ENCODE results near the gene ITSN2.
"Not testable (repeated sequence)": the region's sequence is repeated elsewhere in the genome, so short reads cannot be mapped to it uniquely, and the experiment has no call there.

The ITSN2 gene

DNA sequence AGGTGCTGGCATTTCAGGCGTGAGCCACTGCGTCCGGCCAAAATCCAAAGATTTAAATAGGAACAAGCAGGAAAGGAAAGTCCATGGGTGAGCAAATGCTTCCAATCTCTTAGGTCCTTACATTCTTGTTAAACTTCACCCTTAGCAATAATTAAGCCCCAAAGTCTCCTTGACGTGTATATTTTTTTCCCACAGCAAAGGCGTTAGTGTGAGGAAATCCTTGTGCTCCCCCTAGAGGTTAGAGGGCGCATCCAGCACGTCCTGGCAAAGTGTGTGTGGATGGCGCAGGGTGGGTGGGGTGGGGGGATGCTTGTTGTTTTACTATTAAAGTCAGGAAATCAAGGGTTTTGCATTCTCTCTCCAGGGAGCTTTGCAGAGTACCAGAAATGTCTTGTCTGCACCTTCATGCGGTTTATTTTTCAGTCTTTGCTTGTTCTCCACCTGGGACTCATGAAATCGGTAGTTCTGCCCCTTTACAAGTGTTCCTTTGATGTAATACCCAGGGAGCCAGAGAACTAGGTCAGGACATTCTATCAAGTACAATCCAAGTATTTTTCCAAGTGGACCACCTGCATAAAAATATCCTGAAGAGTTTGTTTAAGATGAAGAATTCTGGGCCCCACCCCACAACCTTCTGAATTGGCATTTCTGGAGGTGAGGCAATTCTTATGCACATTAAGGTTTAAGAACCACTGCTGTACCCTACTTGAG lies 22.2 kb upstream of the ITSN2 start:
- Histone ChIP-seq H3K27me3 (ENCODE audit: insufficient read depth, low read length) (no peaks in the 10 kb centered on the region), H3K4me3 (ENCODE audit: low read length) (no peak overlapping the region), H2AFZ (ENCODE audit: low read depth, low read length) (no peak overlapping the region), H3K4me1 (ENCODE audit: insufficient read depth, low read length) (no peaks in the 10 kb centered on the region), H3K36me3 (ENCODE audit: insufficient read depth, low read length) (no peaks in the 10 kb centered on the region), H3K9me3 (ENCODE audit: low read length) (no peaks in the 10 kb centered on the region)

DNA sequence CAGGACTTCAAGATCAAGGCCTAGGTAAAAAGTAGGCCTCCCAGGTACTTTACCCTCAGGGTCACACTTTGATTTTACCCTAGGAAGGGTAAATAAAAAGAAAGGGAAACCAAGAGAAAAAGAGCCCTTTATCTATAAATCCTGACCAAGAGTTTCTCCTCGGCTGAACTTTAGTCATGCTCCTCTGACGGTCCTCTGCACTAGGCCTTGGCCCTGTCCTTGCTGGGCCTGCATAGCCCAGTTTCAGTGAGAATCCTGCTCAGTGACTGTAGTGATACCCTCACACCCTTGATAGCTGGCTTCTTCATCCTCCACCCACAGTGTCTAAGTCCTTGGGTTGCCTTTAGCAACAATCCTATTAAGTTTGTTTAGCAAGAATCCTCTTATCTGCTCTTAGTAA lies 20.5 kb upstream of the ITSN2 start:
- no peak overlapping the region for H3K4me3 ChIP-seq (ENCODE audit: low read length)
- H3K4me1 ChIP-seq (ENCODE audit: insufficient read depth, low read length), result no peaks in the 10 kb centered on the region
- H2AFZ ChIP-seq (ENCODE audit: low read depth, low read length), result no peak overlapping the region
- H3K27me3 ChIP-seq (ENCODE audit: insufficient read depth, low read length), result no peaks in the 10 kb centered on the region
- no peaks in the 10 kb centered on the region for H3K9me3 ChIP-seq (ENCODE audit: low read length)
- H3K36me3 ChIP-seq (ENCODE audit: insufficient read depth, low read length), result no peaks in the 10 kb centered on the region

DNA sequence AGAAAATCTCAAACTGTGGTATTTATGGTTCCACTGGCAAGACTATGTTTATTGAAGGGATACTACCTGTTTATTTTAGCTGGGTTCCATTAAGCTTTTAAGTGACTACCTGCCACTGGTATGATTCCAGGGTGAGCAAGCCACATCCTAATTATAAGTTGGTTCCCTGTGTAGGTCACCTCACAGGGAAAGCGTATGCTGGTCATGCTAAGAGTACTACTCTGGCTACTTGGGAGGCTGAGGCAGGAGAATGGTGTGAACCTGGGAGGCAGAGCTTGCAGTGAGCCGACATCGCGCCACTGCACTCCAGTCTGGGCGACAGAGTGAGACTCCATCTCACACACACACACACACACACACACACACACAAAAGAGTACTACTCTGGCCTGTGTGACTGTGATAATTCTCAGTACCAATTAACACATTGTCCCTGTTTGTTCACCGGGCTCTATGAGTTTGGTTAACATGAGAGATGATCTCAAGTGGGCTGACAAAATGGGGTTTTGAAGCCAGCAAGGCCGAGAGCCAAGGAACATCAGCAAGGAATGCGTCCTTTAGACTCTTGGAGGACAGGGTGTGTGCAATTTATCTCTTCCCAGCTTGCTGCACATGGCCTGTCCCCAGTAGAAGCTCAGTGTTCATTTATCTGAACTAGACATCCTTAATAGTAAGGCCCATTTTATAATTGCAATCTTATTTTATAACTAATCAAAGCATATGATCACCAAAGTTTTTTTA lies 15.2 kb upstream of the ITSN2 start:
- no peak overlapping the region for H2AFZ ChIP-seq (ENCODE audit: low read depth, low read length)
- H3K4me1 ChIP-seq (ENCODE audit: insufficient read depth, low read length), result no peaks in the 10 kb centered on the region
- H3K36me3 ChIP-seq (ENCODE audit: insufficient read depth, low read length), result no peaks in the 10 kb centered on the region
- H3K27me3 ChIP-seq (ENCODE audit: insufficient read depth, low read length), result no peaks in the 10 kb centered on the region
- no peaks in the 10 kb centered on the region for H3K9me3 ChIP-seq (ENCODE audit: low read length)
- H3K4me3 ChIP-seq (ENCODE audit: low read length), result no peak overlapping the region

DNA sequence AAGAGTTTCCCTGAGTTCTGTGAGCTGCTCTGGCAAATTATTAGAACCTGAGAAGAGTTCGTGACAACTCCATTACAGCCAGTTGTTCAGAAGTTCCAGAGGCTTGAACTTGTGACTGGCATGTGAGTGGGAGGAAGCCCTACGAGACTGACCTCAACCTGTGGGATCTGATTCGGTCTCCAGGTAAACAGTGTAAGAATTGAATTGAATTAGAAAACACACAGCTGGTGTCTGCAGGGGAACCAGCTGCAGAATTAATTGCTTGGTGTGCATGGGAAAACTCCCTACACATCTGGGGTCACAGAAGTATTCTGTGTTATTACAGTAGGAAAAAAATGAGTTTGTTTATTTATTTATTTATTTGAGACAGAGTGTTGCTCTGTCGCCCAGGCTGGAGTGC lies 14.0 kb upstream of the ITSN2 start:
- Histone ChIP-seq H3K36me3 (ENCODE audit: insufficient read depth, low read length) (no peaks in the 10 kb centered on the region), H2AFZ (ENCODE audit: low read depth, low read length) (no peak overlapping the region), H3K27me3 (ENCODE audit: insufficient read depth, low read length) (no peaks in the 10 kb centered on the region), H3K9me3 (ENCODE audit: low read length) (no peaks in the 10 kb centered on the region), H3K4me3 (ENCODE audit: low read length) (no peak overlapping the region), H3K4me1 (ENCODE audit: insufficient read depth, low read length) (no peaks in the 10 kb centered on the region)

DNA sequence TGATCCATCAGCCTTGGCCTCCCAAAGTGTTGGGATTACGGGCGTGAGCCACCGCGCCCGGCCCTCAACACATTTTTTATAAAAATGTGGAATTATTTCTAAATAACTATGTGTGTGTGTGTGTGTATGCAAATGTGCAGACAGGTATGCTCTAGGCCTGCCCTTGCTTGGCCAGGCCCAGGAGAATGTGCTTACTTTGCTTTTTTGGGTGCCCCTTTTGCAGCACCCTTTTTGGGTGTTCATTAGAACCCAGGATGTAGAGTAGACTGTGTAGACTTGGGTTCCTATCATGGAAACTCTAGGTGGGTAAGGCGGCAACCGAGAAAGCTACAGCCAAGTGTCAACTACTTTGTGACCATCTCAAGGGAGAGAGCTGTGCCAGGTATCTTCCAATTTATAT lies 11.7 kb upstream of the ITSN2 start:
- H2AFZ ChIP-seq (ENCODE audit: low read depth, low read length), result no peak overlapping the region
- H3K36me3 ChIP-seq (ENCODE audit: insufficient read depth, low read length), result no peaks in the 10 kb centered on the region
- no peaks in the 10 kb centered on the region for H3K9me3 ChIP-seq (ENCODE audit: low read length)
- no peak overlapping the region for H3K4me3 ChIP-seq (ENCODE audit: low read length)
- H3K4me1 ChIP-seq (ENCODE audit: insufficient read depth, low read length), result no peaks in the 10 kb centered on the region
- no peaks in the 10 kb centered on the region for H3K27me3 ChIP-seq (ENCODE audit: insufficient read depth, low read length)

DNA sequence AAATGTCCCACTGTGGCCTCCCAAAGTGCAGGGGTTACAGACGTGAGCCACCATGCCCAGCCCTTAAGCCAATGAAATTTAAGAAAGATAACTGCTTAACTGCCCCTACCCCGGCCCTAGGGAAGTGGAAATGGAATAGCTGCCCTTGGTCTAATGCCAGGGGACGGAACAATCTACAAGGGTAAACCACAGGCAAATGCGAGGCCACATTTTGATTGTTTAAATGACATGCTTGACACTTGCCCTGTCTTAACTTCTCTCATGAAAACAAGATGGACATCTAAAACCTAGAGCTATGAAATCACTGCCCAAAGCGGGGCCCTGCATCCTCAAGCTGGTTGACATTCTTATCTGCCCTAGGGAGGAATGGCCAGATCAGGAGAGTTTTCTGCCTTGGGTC lies 5.5 kb upstream of the ITSN2 start:
- H3K4me3 ChIP-seq (ENCODE audit: low read length), result no peak overlapping the region
- no peaks in the 10 kb centered on the region for H3K36me3 ChIP-seq (ENCODE audit: insufficient read depth, low read length)
- peaks cover 2% of the 10 kb centered on the region for H3K9me3 ChIP-seq (ENCODE audit: low read length)
- H3K27me3 ChIP-seq (ENCODE audit: insufficient read depth, low read length), result no peaks in the 10 kb centered on the region
- no peaks in the 10 kb centered on the region for H3K4me1 ChIP-seq (ENCODE audit: insufficient read depth, low read length)
- H2AFZ ChIP-seq (ENCODE audit: low read depth, low read length), result no peak overlapping the region

DNA sequence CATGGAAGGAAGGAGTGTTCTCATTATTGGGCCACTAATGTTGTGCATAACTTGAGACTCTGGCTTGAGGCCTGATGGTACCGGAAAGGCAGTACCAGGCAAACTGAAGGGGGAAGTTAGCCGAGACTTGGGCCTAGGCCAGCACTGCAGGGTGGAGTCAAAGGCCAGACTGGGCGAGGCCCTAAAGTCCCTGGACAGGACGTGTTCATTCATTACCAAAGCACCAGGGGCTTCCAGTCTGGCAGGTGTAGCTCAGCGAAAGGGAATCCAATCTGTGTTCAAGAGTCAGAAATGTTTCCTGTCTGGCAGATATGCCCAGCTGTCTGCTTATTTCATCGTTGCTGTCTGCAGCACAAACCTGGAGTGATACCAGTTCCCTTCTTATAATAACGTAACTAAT lies 4.7 kb upstream of the ITSN2 start:
- Histone ChIP-seq H3K9me3 (ENCODE audit: low read length) (peaks cover 2% of the 10 kb centered on the region), H2AFZ (ENCODE audit: low read depth, low read length) (no peak overlapping the region), H3K4me1 (ENCODE audit: insufficient read depth, low read length) (no peaks in the 10 kb centered on the region), H3K4me3 (ENCODE audit: low read length) (no peak overlapping the region), H3K36me3 (ENCODE audit: insufficient read depth, low read length) (no peaks in the 10 kb centered on the region), H3K27me3 (ENCODE audit: insufficient read depth, low read length) (no peaks in the 10 kb centered on the region)

DNA sequence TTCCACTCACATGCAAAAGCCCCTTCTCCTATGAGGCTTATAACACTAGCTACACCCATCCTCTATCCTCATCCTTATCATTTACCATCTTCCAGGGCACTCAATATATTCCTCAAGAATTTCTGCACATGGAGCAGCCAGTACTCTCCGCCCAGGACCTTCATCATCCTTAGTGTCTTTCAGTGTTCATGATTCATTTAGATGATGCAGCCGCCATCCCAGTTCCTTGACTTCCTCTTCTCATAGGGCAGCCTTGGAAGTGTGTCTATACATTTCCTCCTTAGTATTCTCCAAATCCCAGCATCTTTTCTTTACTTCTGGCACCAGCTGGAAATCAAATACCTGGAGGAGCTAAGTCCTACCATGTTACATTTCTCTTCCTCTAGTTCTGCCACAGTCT lies 3.0 kb upstream of the ITSN2 start:
- H3K36me3 ChIP-seq (ENCODE audit: insufficient read depth, low read length), result no peaks in the 10 kb centered on the region
- H3K9me3 ChIP-seq (ENCODE audit: low read length), result peaks cover 2% of the 10 kb centered on the region
- no peaks in the 10 kb centered on the region for H3K27me3 ChIP-seq (ENCODE audit: insufficient read depth, low read length)
- peaks cover 7% of the 10 kb centered on the region for H3K4me1 ChIP-seq (ENCODE audit: insufficient read depth, low read length)
- no peak overlapping the region for H3K4me3 ChIP-seq (ENCODE audit: low read length)
- no peak overlapping the region for H2AFZ ChIP-seq (ENCODE audit: low read depth, low read length)

DNA sequence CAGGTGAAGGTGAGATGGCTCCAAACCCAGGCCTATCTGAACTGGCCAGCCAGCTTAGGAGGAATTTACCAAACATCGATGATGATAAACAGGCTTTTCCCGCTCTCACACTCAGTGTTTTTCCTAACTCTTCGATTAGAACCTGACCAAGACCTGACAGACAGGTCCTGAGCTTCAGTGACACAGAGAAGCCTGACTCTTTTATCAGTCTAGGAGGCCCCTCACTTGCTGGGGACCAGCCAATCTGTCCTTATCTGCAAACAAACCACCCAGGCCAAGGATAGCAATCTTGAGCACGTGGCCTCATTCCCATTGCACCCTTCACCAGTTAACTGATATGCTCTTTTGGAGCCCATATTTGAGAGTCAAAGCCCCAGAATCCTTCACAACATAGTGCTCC lies 1.9 kb upstream of the ITSN2 start:
- no peak overlapping the region for H2AFZ ChIP-seq (ENCODE audit: low read depth, low read length)
- H3K27me3 ChIP-seq (ENCODE audit: insufficient read depth, low read length), result no peaks in the 10 kb centered on the region
- H3K4me1 ChIP-seq (ENCODE audit: insufficient read depth, low read length), result peaks cover 7% of the 10 kb centered on the region
- H3K4me3 ChIP-seq (ENCODE audit: low read length), result no peak overlapping the region
- no peaks in the 10 kb centered on the region for H3K36me3 ChIP-seq (ENCODE audit: insufficient read depth, low read length)
- H3K9me3 ChIP-seq (ENCODE audit: low read length), result peaks cover 2% of the 10 kb centered on the region

DNA sequence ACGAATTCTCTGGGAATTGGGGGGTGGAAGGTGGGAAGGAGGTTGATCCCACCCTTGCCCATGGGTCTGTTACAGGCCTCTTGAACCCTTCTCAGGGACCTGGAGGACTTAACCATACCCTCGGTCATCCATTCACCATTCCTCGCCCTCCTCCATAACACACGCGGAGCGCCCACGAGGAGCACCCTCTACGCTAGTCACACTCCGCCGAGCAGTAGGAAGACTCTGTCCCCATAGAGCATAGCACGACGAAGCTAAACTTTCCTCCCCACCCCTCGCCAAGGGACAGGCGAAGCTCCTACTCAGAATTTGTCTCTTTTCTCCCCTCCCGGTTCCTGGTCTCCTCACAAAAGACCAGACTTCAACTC lies 611 bp upstream of the ITSN2 start:
- Histone ChIP-seq H3K9me3 (ENCODE audit: low read length) (peaks cover 2% of the 10 kb centered on the region), H3K27me3 (ENCODE audit: insufficient read depth, low read length) (no peaks in the 10 kb centered on the region), H2AFZ (ENCODE audit: low read depth, low read length) (peak overlapping the region; percentile 81), H3K4me1 (ENCODE audit: insufficient read depth, low read length) (peaks cover 7% of the 10 kb centered on the region), H3K4me3 (ENCODE audit: low read length) (peak overlapping the region; percentile 85), H3K36me3 (ENCODE audit: insufficient read depth, low read length) (no peaks in the 10 kb centered on the region)

DNA sequence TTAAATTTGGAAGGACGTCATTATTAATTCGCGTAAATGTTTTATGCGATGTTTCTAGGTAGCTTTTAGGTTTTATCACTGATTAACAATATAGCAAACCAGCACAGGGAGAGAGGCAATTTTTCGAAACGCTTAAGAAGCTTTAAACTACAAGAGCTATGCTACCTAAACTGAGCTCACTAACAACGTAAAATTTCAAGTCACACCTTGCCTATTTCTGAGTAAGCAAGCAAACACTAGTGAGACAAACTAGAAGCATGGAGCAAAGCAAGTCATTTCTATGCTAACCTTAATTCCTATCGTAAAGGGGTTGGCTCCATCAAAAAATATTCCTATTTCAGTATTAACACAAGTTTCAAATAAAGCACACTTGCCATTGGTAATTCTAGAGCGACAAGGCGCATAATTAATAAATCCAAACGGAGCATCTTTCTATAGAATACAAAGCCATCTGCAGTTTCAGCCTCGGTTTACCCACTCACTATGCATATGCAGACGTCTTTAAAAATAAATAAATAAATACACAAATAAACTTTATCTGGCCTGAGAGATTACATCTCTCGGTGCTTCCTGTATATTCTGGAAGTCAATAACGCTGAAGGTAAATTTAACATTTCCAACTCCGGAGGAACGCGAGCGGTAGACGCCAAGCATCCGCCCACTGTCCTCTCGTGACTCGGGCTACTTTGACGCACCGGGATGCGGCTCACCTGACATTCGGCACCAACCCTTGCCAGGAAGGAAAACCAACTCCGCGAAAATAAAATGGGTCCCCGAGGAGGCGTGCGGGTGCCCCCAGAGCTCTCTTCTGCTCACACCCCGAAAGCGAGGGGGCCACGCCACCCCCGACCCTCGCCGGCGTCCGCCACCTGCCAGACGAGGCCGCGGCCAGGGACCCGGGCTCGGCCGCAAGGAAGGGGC lies 947 bp downstream of the ITSN2 start:
- no peaks in the 10 kb centered on the region for H3K36me3 ChIP-seq (ENCODE audit: insufficient read depth, low read length)
- H3K4me1 ChIP-seq (ENCODE audit: insufficient read depth, low read length), result peaks cover 7% of the 10 kb centered on the region
- H2AFZ ChIP-seq (ENCODE audit: low read depth, low read length), result peak overlapping the region; percentile 81
- H3K4me3 ChIP-seq (ENCODE audit: low read length), result peak overlapping the region; percentile 85
- no peaks in the 10 kb centered on the region for H3K27me3 ChIP-seq (ENCODE audit: insufficient read depth, low read length)
- peaks cover 2% of the 10 kb centered on the region for H3K9me3 ChIP-seq (ENCODE audit: low read length)

DNA sequence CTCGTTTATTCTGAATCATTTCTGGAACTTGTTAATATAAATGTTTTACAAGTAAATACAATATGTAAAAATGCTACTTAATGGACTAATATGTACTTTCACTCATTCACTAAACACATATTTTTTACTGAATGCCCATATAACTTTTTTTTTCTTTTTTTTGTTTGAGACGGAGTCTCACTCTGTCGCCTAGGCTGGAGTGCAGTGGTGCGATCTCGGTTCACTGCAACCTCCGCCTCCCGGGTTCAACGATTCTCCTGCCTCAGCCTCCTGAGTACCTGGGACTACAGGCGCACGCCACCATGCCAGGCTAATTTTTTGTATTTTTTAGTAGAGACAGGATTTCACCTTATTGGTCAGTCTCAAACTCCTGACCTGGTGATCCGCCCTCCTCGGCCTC lies 2.6 kb downstream of the ITSN2 start:
- H2AFZ ChIP-seq (ENCODE audit: low read depth, low read length); H3K27me3 ChIP-seq (ENCODE audit: insufficient read depth, low read length); H3K9me3 ChIP-seq (ENCODE audit: low read length); H3K4me3 ChIP-seq (ENCODE audit: low read length); H3K4me1 ChIP-seq (ENCODE audit: insufficient read depth, low read length); H3K36me3 ChIP-seq (ENCODE audit: insufficient read depth, low read length): not testable (repeated sequence)

DNA sequence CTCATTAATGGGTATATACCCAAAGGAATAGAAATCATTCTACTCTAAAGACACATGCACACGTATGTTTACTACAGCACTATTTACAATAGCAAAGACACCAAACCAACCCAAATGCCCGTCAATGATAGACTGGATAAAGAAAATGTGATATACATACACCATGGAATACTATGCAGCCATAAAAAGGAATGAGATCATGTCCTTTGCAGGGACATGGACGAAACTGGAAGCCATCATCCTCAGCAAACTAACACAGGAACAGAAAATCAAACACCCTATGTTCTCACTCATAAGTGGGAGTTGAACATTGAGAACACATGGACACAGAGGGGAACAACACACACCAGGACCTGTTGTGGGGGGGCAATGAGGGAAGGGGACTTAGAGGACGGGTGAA lies 3.2 kb downstream of the ITSN2 start:
- H3K9me3 ChIP-seq (ENCODE audit: low read length); H3K36me3 ChIP-seq (ENCODE audit: insufficient read depth, low read length); H3K27me3 ChIP-seq (ENCODE audit: insufficient read depth, low read length); H2AFZ ChIP-seq (ENCODE audit: low read depth, low read length); H3K4me3 ChIP-seq (ENCODE audit: low read length): not testable (repeated sequence)
- H3K4me1 ChIP-seq (ENCODE audit: insufficient read depth, low read length), result peaks cover 14% of the 10 kb centered on the region

Data from neuron (in vitro differentiated cells).